Thoracic aorta (tissue), 2 donors: ENCODE data around the gene RARRES1. TPM values are rescaled to one million over a fixed set of nuclear protein-coding genes. Genes with fewer than 3 reads are reported as not detected.
"Not testable (repeated sequence)": the region's sequence is repeated elsewhere in the genome, so short reads cannot be mapped to it uniquely, and the experiment has no call there.

ENCODE experiments used
- ATAC-seq: fragments of 150-250 bp; one replicate; pipeline ENCODE4 v1.8.0; 2017; ENCODE audit warnings: low read depth; ENCODE audit not compliant: insufficient number of reproducible peaks, low FRiP score
- DNase-seq: peaks from one replicate; pipeline ENCODE4 v3.0.0-alpha.2; 2020; ENCODE audit warnings: low spot score
- H3K27ac ChIP-seq, 2 donors: fragments of 200-600 bp; sonication (generic); 1 replicate in 1 of 2; 2 replicates in 1 of 2; pipeline ENCODE4 v1.5.1; 2016; ENCODE audit warnings: mild to moderate bottlenecking in 2 of 2, moderate library complexity in 2 of 2
- H3K27me3 ChIP-seq: fragments of 200-600 bp; sonication (generic); replicated peaks from 2 replicates; pipeline ENCODE4 v1.6.0; 2016; ENCODE audit warnings: mild to moderate bottlenecking; ENCODE audit not compliant: insufficient read depth
- H3K36me3 ChIP-seq: fragments of 200-600 bp; sonication (generic); one replicate; pipeline ENCODE4 v1.5.1; 2016
- H3K4me1 ChIP-seq, 2 donors: fragments of 200-600 bp; sonication (generic); 1 replicate in 1 of 2; 2 replicates in 1 of 2; pipeline versions ENCODE4 v1.5.1 to v1.6.0; 2016; ENCODE audit warnings: low read depth in 2 of 2, mild to moderate bottlenecking in 1 of 2; ENCODE audit not compliant: control insufficient read depth in 1 of 2
- H3K4me3 ChIP-seq: fragments of 200-600 bp; sonication (generic); 2 replicates; pipeline ENCODE4 v1.5.1; 2016; ENCODE audit warnings: mild to moderate bottlenecking
- H3K9me3 ChIP-seq: fragments of 200-600 bp; sonication (generic); 2 replicates; pipeline ENCODE4 v1.5.1; 2016
- CTCF ChIP-seq: fragments of 200-600 bp; sonication (generic); IDR thresholded peaks from one replicate; pipeline ENCODE4 v1.5.1; 2019; ENCODE audit warnings: antibody characterized with exemption
- total RNA-seq, 2 donors: library from RNA; depleted of rRNA; stranded (reverse); fragments of >200 nt; gene quantifications; one replicate each; pipeline versions ENCODE4 v1.1.0 to v1.2.3, GENCODE V29; 2016

The RARRES1 gene
- total RNA-seq, 2 donors from 2014 or later: 9.3 to 63.8 TPM

GRCh38 chr3:158701420-158702065 is 30.7 kb downstream of the RARRES1 start:
- ATAC-seq: no peak
- no peaks in the 10 kb centered on the region for H3K36me3 ChIP-seq
- no peak for DNase-seq
- H3K9me3 ChIP-seq: no peaks in the 10 kb centered on the region
- TF ChIP-seq CTCF: no peak
- no peaks in the 10 kb centered on the region for H3K27me3 ChIP-seq
- no peak overlapping the region for H3K4me3 ChIP-seq
- peak overlapping the region; percentile 16 to 26 for H3K27ac ChIP-seq
- H3K4me1 ChIP-seq: peaks cover 13 to 32% of the 10 kb centered on the region in 2 donors

GRCh38 chr3:158700559-158700958 is 31.7 kb downstream of the RARRES1 start:
- DNase-seq (no peak), ATAC-seq (no peak)
- Histone ChIP-seq H3K27ac (peak overlapping the region; percentile 16 to 26), H3K4me1 (peaks cover 13 to 32% of the 10 kb centered on the region in 2 donors), H3K9me3 (no peaks in the 10 kb centered on the region), H3K4me3 (no peak overlapping the region), H3K27me3 (no peaks in the 10 kb centered on the region), H3K36me3 (no peaks in the 10 kb centered on the region)
- no peak for TF ChIP-seq CTCF

- DNase-seq: no peak
- Histone ChIP-seq H3K4me3 (no peak overlapping the region), H3K36me3 (no peaks in the 10 kb centered on the region), H3K27ac (no peak overlapping the region), H3K27me3 (no peaks in the 10 kb centered on the region), H3K4me1 (peaks cover 13 to 16% of the 10 kb centered on the region in 2 donors), H3K9me3 (no peaks in the 10 kb centered on the region)
- TF ChIP-seq CTCF: no peak
- no peak for ATAC-seq
Observed at GRCh38 chr3:158696618-158697017, 35.6 kb downstream of the RARRES1 start.

- H3K4me1 ChIP-seq, H3K27ac ChIP-seq, H3K27me3 ChIP-seq, H3K9me3 ChIP-seq, H3K4me3 ChIP-seq, ATAC-seq, DNase-seq, H3K36me3 ChIP-seq: not testable (repeated sequence)
Observed at GRCh38 chr3:158693866-158694456, 38.3 kb downstream of the RARRES1 start.

GRCh38 chr3:158685159-158685558 is 47.1 kb downstream of the RARRES1 start:
- Histone ChIP-seq H3K4me1 (no peaks in the 10 kb centered on the region), H3K27me3 (no peaks in the 10 kb centered on the region), H3K36me3 (peaks cover 11% of the 10 kb centered on the region), H3K27ac (no peak overlapping the region), H3K4me3 (no peak overlapping the region), H3K9me3 (no peaks in the 10 kb centered on the region)
- no peak for DNase-seq
- ATAC-seq: no peak
- no peak for TF ChIP-seq CTCF
